ENCODE measurements around the gene R3HDM1.

DNA sequence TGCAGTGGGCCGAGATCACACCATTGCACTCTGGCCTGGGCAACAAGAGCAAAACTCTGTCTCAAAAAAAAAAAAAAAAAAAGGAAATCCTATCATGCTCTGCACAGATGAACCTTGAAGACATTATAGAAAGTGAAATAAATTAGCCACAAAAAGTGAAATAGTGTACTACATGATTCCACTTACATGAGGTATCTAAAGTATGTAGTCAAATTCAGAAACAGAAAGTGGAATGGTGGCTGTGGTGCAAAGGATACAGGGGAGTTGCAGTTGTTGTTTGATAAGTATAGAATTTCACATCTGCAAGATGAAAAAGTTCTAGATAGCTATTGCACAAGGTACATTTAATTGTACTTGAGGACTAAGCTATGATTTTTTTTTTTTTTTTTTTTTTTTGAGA lies 5.5 kb upstream of the R3HDM1 start:
- TF ChIP-seq, protein P1, sequence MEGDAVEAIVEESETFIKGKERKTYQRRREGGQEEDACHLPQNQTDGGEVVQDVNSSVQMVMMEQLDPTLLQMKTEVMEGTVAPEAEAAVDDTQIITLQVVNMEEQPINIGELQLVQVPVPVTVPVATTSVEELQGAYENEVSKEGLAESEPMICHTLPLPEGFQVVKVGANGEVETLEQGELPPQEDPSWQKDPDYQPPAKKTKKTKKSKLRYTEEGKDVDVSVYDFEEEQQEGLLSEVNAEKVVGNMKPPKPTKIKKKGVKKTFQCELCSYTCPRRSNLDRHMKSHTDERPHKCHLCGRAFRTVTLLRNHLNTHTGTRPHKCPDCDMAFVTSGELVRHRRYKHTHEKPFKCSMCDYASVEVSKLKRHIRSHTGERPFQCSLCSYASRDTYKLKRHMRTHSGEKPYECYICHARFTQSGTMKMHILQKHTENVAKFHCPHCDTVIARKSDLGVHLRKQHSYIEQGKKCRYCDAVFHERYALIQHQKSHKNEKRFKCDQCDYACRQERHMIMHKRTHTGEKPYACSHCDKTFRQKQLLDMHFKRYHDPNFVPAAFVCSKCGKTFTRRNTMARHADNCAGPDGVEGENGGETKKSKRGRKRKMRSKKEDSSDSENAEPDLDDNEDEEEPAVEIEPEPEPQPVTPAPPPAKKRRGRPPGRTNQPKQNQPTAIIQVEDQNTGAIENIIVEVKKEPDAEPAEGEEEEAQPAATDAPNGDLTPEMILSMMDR (IDR thresholded peaks at IDR 0.05; ENCODE audit: insufficient read depth, low read length, poor library complexity, severe bottlenecking), result no peak
- no peak for TF ChIP-seq EZH2phosphoT487 (conservative IDR thresholded peaks at IDR 0.05; ENCODE audit: low read length)
